KMS-11 (cell line): ENCODE data around the gene CDK11A.
"Not testable (repeated sequence)": the region's sequence is repeated elsewhere in the genome, so short reads cannot be mapped to it uniquely, and the experiment has no call there.

Experiments used
- H2AFZ ChIP-seq: fragments of 200-600 bp; sonication (generic); 2 replicates; pipeline ENCODE4 v1.6.1; 2016; ENCODE audit warnings: antibody characterized with exemption, mixed run types, low read depth
- H3K27ac ChIP-seq: fragments of 200-600 bp; sonication (generic); 2 replicates; pipeline ENCODE4 v1.6.1; 2016; ENCODE audit warnings: mild to moderate bottlenecking, mixed run types
- H3K27me3 ChIP-seq: fragments of 200-600 bp; sonication (generic); 2 replicates; pipeline ENCODE4 v1.6.1; 2017; ENCODE audit warnings: mild to moderate bottlenecking, low read depth, mixed run types, moderate library complexity; ENCODE audit not compliant: insufficient read depth
- H3K36me3 ChIP-seq: fragments of 200-600 bp; sonication (generic); 2 replicates; pipeline ENCODE4 v1.6.1; 2017; ENCODE audit warnings: mild to moderate bottlenecking, mixed run types; ENCODE audit not compliant: insufficient read depth
- H3K4me1 ChIP-seq: fragments of 200-600 bp; sonication (generic); 2 replicates; pipeline ENCODE4 v1.6.1; 2016; ENCODE audit warnings: mild to moderate bottlenecking, low read depth, mixed run types; ENCODE audit not compliant: poor library complexity, severe bottlenecking
- H3K4me2 ChIP-seq: fragments of 200-600 bp; sonication (generic); 2 replicates; pipeline ENCODE4 v1.7.0; 2016; ENCODE audit warnings: mild to moderate bottlenecking, mixed run types
- H3K4me3 ChIP-seq: fragments of 200-600 bp; sonication (generic); IDR thresholded peaks from 2 replicates; pipeline ENCODE4 v1.6.1; 2017; ENCODE audit warnings: low read depth, low read length, mixed read lengths; ENCODE audit not compliant: insufficient read depth
- H3K79me2 ChIP-seq: fragments of 200-600 bp; sonication (generic); 2 replicates; pipeline ENCODE4 v1.6.1; 2016; ENCODE audit warnings: low read depth, mixed run types; ENCODE audit not compliant: insufficient read depth
- H3K9ac ChIP-seq: fragments of 200-600 bp; sonication (generic); 2 replicates; pipeline ENCODE4 v1.6.1; 2016; ENCODE audit warnings: mild to moderate bottlenecking, mixed run types
- H4K20me1 ChIP-seq: fragments of 200-600 bp; sonication (generic); 2 replicates; pipeline ENCODE4 v1.6.1; 2016; ENCODE audit warnings: mild to moderate bottlenecking, mixed run types; ENCODE audit not compliant: insufficient read depth
- CTCF ChIP-seq: fragments of 200-600 bp; sonication (generic); conservative IDR thresholded peaks from 2 replicates; pipeline ENCODE4 v1.6.1; 2017; ENCODE audit warnings: low read depth, mild to moderate bottlenecking, antibody characterized with exemption, low read length, moderate library complexity, mixed read lengths

The CDK11A gene

DNA sequence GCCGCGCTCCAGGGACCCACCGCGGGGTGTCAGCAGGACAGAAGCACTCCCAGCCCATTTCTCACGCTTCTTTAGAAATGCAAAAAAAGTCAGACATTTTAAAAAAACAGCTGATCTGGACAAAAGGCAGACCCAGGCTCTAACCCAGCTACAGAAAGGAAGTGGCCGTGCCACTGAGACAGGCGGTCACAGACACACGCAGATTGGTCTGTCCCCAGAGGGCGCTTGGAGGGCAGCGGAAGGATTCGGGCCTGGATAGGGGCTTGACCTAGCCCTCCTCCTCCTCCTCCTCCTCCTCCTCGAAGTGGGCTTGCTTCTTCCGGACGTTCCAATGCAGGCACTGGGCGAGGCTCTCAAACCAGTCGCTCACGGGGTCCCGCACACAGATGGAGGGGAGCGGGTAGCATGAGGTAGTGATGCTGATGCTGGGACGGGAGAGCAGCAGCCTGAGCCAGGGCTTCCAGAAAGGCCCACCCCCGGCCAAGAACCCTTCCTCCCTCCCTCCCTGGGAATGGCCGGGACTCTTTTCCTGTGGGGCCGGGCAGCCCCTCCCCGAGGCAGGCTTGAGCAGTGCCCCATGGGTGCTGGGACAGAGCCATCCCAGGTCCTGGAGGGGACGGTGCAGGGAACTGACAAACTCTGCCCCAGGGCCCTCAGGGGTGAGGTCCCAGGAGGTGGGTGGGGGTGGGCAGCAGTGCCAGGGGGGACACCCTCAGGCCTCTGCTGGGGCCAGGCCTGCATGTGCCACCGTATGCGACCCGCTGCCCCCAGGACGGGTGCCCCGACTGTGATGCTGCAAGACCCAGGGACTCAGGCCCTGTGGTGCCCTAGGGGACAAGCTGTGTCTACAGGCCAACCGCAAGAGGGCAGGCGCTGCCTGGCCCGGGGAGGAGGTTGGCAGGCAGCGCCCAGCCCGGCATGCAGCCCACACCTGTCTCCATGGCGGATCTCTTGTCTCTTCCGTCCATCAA is 28.8 kb upstream of the CDK11A start:
- Histone ChIP-seq H3K4me3 (no peak overlapping the region), H3K36me3 (peaks cover 6% of the 10 kb centered on the region; the same call in 1 of the 2 replicates), H3K27me3 (no peaks in the 10 kb centered on the region), H3K4me1 (no peaks in the 10 kb centered on the region), H3K4me2 (no peak overlapping the region), H4K20me1 (no peaks in the 10 kb centered on the region), H3K79me2 (no peaks in the 10 kb centered on the region; the same call in 1 of the 2 replicates), H2AFZ (no peak overlapping the region), H3K27ac (no peak overlapping the region), H3K9ac (no peak overlapping the region)
- no peak for TF ChIP-seq CTCF

DNA sequence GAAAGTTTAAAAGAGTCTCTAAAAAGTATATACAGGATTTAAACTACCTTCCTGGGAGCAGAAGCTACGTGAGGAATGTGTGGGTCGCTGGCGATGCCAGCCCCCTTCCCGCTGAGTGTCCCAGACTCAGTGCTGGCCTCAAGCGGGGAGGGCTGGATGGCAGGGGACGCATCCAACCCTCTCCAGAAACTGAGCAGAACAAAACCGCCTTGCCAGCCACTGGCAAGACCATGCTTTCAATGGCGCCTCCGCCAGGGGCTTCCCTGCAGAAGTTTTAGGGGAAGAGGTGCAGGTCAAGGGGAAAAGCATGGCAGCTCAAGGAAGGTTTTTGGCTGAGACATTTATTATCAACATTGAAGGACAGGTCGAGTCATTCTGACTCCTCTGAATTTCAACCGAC is 28.0 kb upstream of the CDK11A start:
- Histone ChIP-seq H3K79me2 (no peaks in the 10 kb centered on the region), H3K4me2 (no peak overlapping the region), H2AFZ (no peak overlapping the region), H3K4me3 (no peak overlapping the region), H3K9ac (no peak overlapping the region), H3K36me3 (peaks cover 6% of the 10 kb centered on the region; the same call in 1 of the 2 replicates), H3K27me3 (no peaks in the 10 kb centered on the region), H3K27ac (no peak overlapping the region), H4K20me1 (no peaks in the 10 kb centered on the region), H3K4me1 (no peaks in the 10 kb centered on the region)
- no peak for TF ChIP-seq CTCF

- not testable (repeated sequence) for H3K27ac ChIP-seq, H3K27me3 ChIP-seq, H3K4me1 ChIP-seq, H3K9ac ChIP-seq, H4K20me1 ChIP-seq, H3K79me2 ChIP-seq, H3K36me3 ChIP-seq, H2AFZ ChIP-seq, H3K4me2 ChIP-seq, H3K4me3 ChIP-seq
Observed at GRCh38 chr1:1749941-1750340, 25.8 kb upstream of the CDK11A start.

DNA sequence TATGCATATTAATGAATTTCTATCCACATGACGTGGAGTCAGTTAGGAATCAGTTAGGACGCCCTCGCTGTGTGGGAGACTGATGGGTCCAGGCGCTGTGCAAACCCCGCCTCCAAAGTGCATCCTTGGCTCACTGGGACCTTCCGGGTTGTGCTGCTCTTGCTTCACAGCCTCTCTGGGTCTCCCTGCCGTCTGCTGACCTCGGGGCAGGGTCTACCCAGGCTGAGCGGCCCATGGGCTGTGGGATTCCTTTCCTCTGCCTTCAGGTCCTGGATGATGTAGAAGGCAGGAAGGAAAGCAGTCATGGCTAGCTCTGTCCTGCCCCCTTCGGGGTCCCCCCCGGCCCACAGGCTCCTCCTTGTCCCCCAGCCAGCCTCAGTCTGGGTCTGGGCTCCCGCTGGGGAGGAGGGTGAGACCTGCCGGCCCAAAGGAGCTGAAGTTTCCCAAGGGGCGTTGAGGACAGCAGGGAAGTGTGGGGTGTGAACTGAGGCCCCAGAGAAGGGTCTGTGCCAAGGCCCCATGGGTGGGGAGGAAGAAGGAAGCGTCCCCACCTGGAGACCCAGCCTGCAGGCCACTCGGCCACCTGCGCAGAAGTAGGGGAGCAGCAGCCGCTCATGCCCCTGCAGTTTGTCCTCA is 24.6 kb upstream of the CDK11A start:
- H3K27me3 ChIP-seq = no peaks in the 10 kb centered on the region
- no peaks in the 10 kb centered on the region for H3K79me2 ChIP-seq
- H4K20me1 ChIP-seq = no peaks in the 10 kb centered on the region
- no peak overlapping the region for H3K9ac ChIP-seq
- no peak overlapping the region for H3K4me3 ChIP-seq
- no peaks in the 10 kb centered on the region for H3K36me3 ChIP-seq
- H3K4me1 ChIP-seq = no peaks in the 10 kb centered on the region
- H3K27ac ChIP-seq = no peak overlapping the region
- H3K4me2 ChIP-seq = no peak overlapping the region
- no peak for TF ChIP-seq CTCF
- H2AFZ ChIP-seq = no peak overlapping the region

DNA sequence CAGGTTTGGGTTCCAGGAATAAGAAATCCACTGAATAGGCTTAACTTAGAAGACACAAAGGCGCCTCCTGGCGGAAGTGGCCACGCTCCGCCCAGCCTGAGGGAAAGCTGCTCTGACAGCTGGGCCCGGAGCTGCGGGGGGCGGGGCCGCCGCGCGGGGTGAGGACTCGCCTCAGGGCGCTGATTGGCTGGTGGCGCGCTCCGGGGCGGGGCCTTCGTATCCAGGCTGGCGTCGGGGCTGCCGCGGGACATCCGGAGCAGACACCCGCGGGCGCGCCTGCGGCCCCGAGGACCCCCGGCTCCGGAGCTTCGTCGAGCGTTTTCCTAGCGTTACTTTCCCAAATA is 22.4 kb upstream of the CDK11A start:
- not testable (repeated sequence) for H3K4me2 ChIP-seq, H2AFZ ChIP-seq, H3K9ac ChIP-seq, H3K79me2 ChIP-seq, H3K4me1 ChIP-seq, H3K36me3 ChIP-seq, H3K27me3 ChIP-seq, H3K4me3 ChIP-seq, H4K20me1 ChIP-seq
- peak overlapping the region; percentile 96; the same call in 1 of the 2 replicates for H3K27ac ChIP-seq

DNA sequence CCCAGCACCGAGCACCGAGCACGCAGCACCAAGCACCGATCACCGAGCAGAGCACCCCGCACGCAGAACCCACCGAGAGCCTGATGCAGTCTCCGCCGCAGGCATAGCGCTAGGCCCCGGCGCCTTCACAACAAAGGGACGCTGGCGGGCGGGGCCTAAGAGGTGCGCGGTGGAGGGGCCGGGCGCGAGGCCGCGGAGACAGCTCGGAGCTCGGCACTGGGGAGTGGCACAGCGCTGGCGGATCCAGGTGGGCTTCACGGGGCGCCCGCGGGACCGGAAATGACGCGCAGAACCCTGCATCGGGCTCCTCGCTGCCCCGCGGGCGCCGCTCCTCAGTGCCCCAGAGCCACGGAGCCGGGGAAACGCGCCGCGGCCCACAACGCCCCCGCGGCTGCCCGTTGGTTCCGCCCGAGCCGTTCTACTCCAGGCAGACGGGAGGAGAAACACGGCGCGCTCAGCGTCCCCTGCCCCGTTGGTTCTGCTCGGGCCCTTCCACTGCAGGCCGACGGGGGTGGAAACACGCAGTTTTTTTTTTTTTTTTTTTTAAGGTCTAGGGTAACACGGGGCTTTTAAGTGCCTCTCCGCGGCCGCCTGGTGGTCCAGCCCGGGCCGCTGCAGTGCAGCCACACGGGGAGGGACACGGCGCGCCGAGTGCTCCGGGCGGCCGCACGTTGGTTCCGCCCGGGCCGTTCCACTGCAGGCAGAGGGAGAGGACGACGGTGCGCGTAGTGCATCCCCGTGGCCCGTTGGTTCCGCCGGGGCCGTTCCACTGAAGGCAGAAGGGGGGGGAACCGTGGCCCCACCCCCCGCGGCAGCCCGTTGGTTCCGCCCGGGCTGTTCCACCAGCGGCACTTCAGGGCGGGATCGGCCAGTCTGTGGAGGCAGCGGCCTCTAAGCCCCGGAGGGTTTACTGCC is 21.8 kb upstream of the CDK11A start:
- H3K27me3 ChIP-seq, H3K4me1 ChIP-seq, H4K20me1 ChIP-seq, H3K79me2 ChIP-seq, H2AFZ ChIP-seq, H3K4me2 ChIP-seq, H3K4me3 ChIP-seq, H3K36me3 ChIP-seq: not testable (repeated sequence)
- H3K27ac ChIP-seq = peak overlapping the region; percentile 96
- H3K9ac ChIP-seq = peak overlapping the region; percentile 85

GRCh38 chr1:1742529-1742928 is 18.4 kb upstream of the CDK11A start:
- H3K4me1 ChIP-seq, H3K27me3 ChIP-seq, H4K20me1 ChIP-seq, H2AFZ ChIP-seq, H3K4me2 ChIP-seq, H3K79me2 ChIP-seq, H3K9ac ChIP-seq, H3K36me3 ChIP-seq, H3K27ac ChIP-seq, H3K4me3 ChIP-seq: not testable (repeated sequence)
